SK-N-SH (cell line): ENCODE data around the gene PLS3. TPM values are rescaled to one million over a fixed set of nuclear protein-coding genes. Genes with fewer than 3 reads are reported as not detected.

Experiments used
- CTCF ChIA-PET: fragments of 300-600, 350-600 bp; formaldehyde crosslinking; extraction: SDS; loops from one replicate; lab custom pipeline; 2021; lab: Yijun Ruan, JAX
- POLR2A ChIA-PET: fragments of 350-600 bp; sonication (Branson Sonifier 250); formaldehyde crosslinking; extraction: SDS; loops from one replicate; lab custom pipeline; 2020; ENCODE audit warnings: antibody characterized with exemption, inconsistent platforms; lab: Yijun Ruan, JAX
- DNase-seq: peaks from one replicate; pipeline ENCODE4 v3.0.0; 2012
- H2AFZ ChIP-seq: fragments of 200-600 bp; sonication (generic); 2 replicates; pipeline ENCODE4 v1.8.1; 2016; ENCODE audit warnings: antibody characterized with exemption, mild to moderate bottlenecking, low read depth
- H3F3A ChIP-seq: fragments of 200-600 bp; sonication (generic); replicated peaks from 2 replicates; pipeline ENCODE3; 2016; ENCODE audit warnings: antibody characterized with exemption, mild to moderate bottlenecking; ENCODE audit not compliant: insufficient read depth
- H3K27ac ChIP-seq, 2 experiments: fragments of 200-500 bp in 1 of 2; fragments of 200-600 bp in 1 of 2; sonication (Bioruptor generic) in 1 of 2; sonication (generic), shearing (Covaris generic) in 1 of 2; 2 replicates each; pipeline versions ENCODE4 v1.5.1 to v1.6.1; 2014 to 2016; ENCODE audit warnings: low read depth in 2 of 2, inconsistent platforms in 1 of 2, low read length in 1 of 2, mild to moderate bottlenecking in 1 of 2, mixed read lengths in 1 of 2
- H3K27me3 ChIP-seq: fragments of 200-600 bp; sonication (generic), shearing (Covaris generic); 2 replicates; pipeline ENCODE4 v1.6.1; 2016; ENCODE audit warnings: mixed run types; ENCODE audit not compliant: insufficient read depth
- H3K36me3 ChIP-seq, 2 experiments: fragments of 200-500 bp in 1 of 2; fragments of 200-600 bp in 1 of 2; sonication (Bioruptor generic) in 1 of 2; sonication (generic) in 1 of 2; replicated peaks in 1 of 2; 2 replicates each; pipeline versions ENCODE3 to v1.5.1; 2014 to 2016; ENCODE audit warnings: low read length in 1 of 2, mild to moderate bottlenecking in 1 of 2; ENCODE audit not compliant: insufficient read depth in 2 of 2, control insufficient read depth in 1 of 2
- H3K4me1 ChIP-seq, 2 experiments: fragments of 200-500 bp in 1 of 2; fragments of 200-600 bp in 1 of 2; sonication (Bioruptor generic) in 1 of 2; sonication (generic), shearing (Covaris generic) in 1 of 2; 2 replicates each; pipeline versions ENCODE4 v1.5.1 to v1.6.1; 2014 to 2016; ENCODE audit warnings: low read depth in 1 of 2, low read length in 1 of 2, mixed run types in 1 of 2; ENCODE audit not compliant: insufficient read depth in 2 of 2, control insufficient read depth in 1 of 2
- H3K4me2 ChIP-seq: fragments of 200-600 bp; sonication (generic), shearing (Covaris generic); 2 replicates; pipeline ENCODE4 v1.6.1; 2017; ENCODE audit warnings: mixed run types
- H3K4me3 ChIP-seq, 2 experiments: fragments of 200-500 bp in 1 of 2; fragments of 200-600 bp in 1 of 2; sonication (Bioruptor generic) in 1 of 2; sonication (generic), shearing (Covaris generic) in 1 of 2; 2 replicates each; pipeline versions ENCODE4 v1.5.1 to v1.8.1; 2014 to 2016; ENCODE audit warnings: low read depth in 2 of 2, inconsistent platforms in 1 of 2, low read length in 1 of 2, mild to moderate bottlenecking in 1 of 2, mixed read lengths in 1 of 2, moderate library complexity in 1 of 2
- H3K79me2 ChIP-seq: fragments of 200-600 bp; sonication (generic); 2 replicates; pipeline ENCODE4 v1.8.1; 2017; ENCODE audit warnings: mild to moderate bottlenecking; ENCODE audit not compliant: insufficient read depth
- H3K9ac ChIP-seq: fragments of 200-600 bp; sonication (generic); 2 replicates; pipeline ENCODE4 v1.6.1; 2017; ENCODE audit warnings: mixed run types
- H3K9me2 ChIP-seq: fragments of 200-600 bp; sonication (generic); 2 replicates; pipeline ENCODE4 v1.6.1; 2017; ENCODE audit warnings: mixed run types
- H3K9me3 ChIP-seq: fragments of 200-600 bp; sonication (generic); 2 replicates; pipeline ENCODE4 v1.6.1; 2017; ENCODE audit warnings: mixed run types, mild to moderate bottlenecking, moderate library complexity
- H4K20me1 ChIP-seq: fragments of 200-600 bp; sonication (generic); 2 replicates; pipeline ENCODE4 v1.6.1; 2017; ENCODE audit warnings: mild to moderate bottlenecking, mixed run types; ENCODE audit not compliant: insufficient read depth
- CTCF ChIP-seq: fragments of 200-600 bp; sonication (generic); IDR thresholded peaks from 2 replicates; pipeline ENCODE4 v1.6.1; 2017; ENCODE audit warnings: antibody characterized with exemption, mild to moderate bottlenecking, moderate library complexity
- ELF1 ChIP-seq: IDR thresholded peaks from 2 replicates; pipeline ENCODE4 v1.4.0; 2012
- FOXM1 ChIP-seq: IDR thresholded peaks from 2 replicates; pipeline ENCODE4 v1.4.0; 2012; ENCODE audit warnings: low read depth, mild to moderate bottlenecking
- GABPA ChIP-seq: IDR thresholded peaks from 2 replicates; pipeline ENCODE4 v1.4.0; 2012; ENCODE audit warnings: low read depth, mild to moderate bottlenecking
- IRF3 ChIP-seq: fragments of 150-350 bp; IDR thresholded peaks from 2 replicates; pipeline ENCODE4 v1.6.1; 2016; ENCODE audit warnings: mild to moderate bottlenecking, low read depth, low read length
- PBX3 ChIP-seq: IDR thresholded peaks from 2 replicates; pipeline ENCODE4; 2012
- RFX5 ChIP-seq: IDR thresholded peaks from 2 replicates; pipeline ENCODE4 v1.6.1; 2012; ENCODE audit warnings: mild to moderate bottlenecking, improper control_type of control experiment, low read length
- RXRA ChIP-seq: IDR thresholded peaks from 2 replicates; pipeline ENCODE4 v1.4.0; 2012; ENCODE audit warnings: low read depth, mild to moderate bottlenecking, borderline replicate concordance
- SMC3 ChIP-seq: IDR thresholded peaks from 2 replicates; pipeline ENCODE4 v1.6.1; 2012; ENCODE audit warnings: low read depth, low read length, improper control_type of control experiment
- TAF1 ChIP-seq: IDR thresholded peaks from 2 replicates; pipeline ENCODE4 v1.6.1; 2012; ENCODE audit warnings: low read depth, mild to moderate bottlenecking, low read length, moderate library complexity, borderline replicate concordance
- TEAD4 ChIP-seq: IDR thresholded peaks from 2 replicates; pipeline ENCODE4 v1.4.0; 2012; ENCODE audit warnings: mild to moderate bottlenecking, borderline replicate concordance; ENCODE audit not compliant: insufficient read depth
- USF1 ChIP-seq: IDR thresholded peaks from 2 replicates; pipeline ENCODE4 v1.4.0; 2012; ENCODE audit warnings: low read depth, borderline replicate concordance
- USF2 ChIP-seq: fragments of 150-350 bp; IDR thresholded peaks from 2 replicates; pipeline ENCODE4 v1.6.1; 2017; ENCODE audit warnings: antibody characterized with exemption, low read length, low read depth, borderline replicate concordance
- YY1 ChIP-seq: IDR thresholded peaks from 2 replicates; pipeline ENCODE4 v1.4.0; 2012; ENCODE audit warnings: low read depth, mild to moderate bottlenecking
- ZBTB33 ChIP-seq: IDR thresholded peaks from 2 replicates; pipeline ENCODE4 v1.4.0; 2012; ENCODE audit warnings: low read depth, borderline replicate concordance
- WGBS: methylation state at CpG from one replicate; pipeline ENCODE4 v1.1.6; 2017; ENCODE audit warnings: low lambda C conversion rate; 5-methylcytosine and 5-hydroxymethylcytosine counted together
- polyA plus RNA-seq, 3 experiments: library from polyadenylated mRNA; depleted of rRNA; stranded (reverse); fragments of >200 nt; gene quantifications; 2 replicates each; pipeline ENCODE4 v1.2.3, GENCODE V29; 2012

PLS3 gene
- polyA plus RNA-seq, 1 of the 3 experiments (the other 2 are of a cell fraction), result 35.7 TPM

GRCh38 chrX:115518113-115518512 lies 42.9 kb upstream of the PLS3 start:
- H3K4me3 ChIP-seq, result no peak overlapping the region
- no peaks in the 10 kb centered on the region for H3K79me2 ChIP-seq
- POLR2A ChIA-PET, result no interaction called here
- H3K4me2 ChIP-seq, result no peak overlapping the region
- no peak overlapping the region for H2AFZ ChIP-seq
- no peaks in the 10 kb centered on the region for H3F3A ChIP-seq
- H4K20me1 ChIP-seq, result no peaks in the 10 kb centered on the region
- H3K27me3 ChIP-seq, result no peaks in the 10 kb centered on the region
- H3K9me2 ChIP-seq, result no peaks in the 10 kb centered on the region
- H3K36me3 ChIP-seq, result no peaks in the 10 kb centered on the region
- no peak overlapping the region for H3K27ac ChIP-seq
- DNase-seq, result no peak
- TF ChIP-seq TAF1 (no peak), TEAD4 (no peak), FOXM1 (no peak), RXRA (no peak), YY1 (no peak), PBX3 (no peak), ELF1 (no peak), SMC3 (no peak), USF2 (no peak), RFX5 (no peak), USF1 (no peak), IRF3 (no peak), ZBTB33 (no peak), GABPA (no peak), CTCF (no peak)
- H3K4me1 ChIP-seq, result no peaks in the 10 kb centered on the region
- CTCF ChIA-PET, result interaction anchor here (1.1 kb wide), 1 partner anchor 19 kb away, joined by 3 read pairs; no protein-coding TSS in a partner anchor
- 28% methylated on average over 2 of the region's 2 CpGs for WGBS
- H3K9ac ChIP-seq, result no peak overlapping the region
- H3K9me3 ChIP-seq, result no peaks in the 10 kb centered on the region
